AG09309 (cell line): Measurements from ENCODE around the gene LIN7B.

Experiments used
- DNase-seq: peaks from one replicate; pipeline ENCODE4 v3.0.0-alpha.2; 2010; ENCODE audit warnings: low read depth
- H3K4me3 ChIP-seq: 2 replicates; pipeline ENCODE4 v1.5.1; 2011; ENCODE audit warnings: mild to moderate bottlenecking, low read depth, low read length, moderate library complexity; ENCODE audit not compliant: control insufficient read depth
- CTCF ChIP-seq: IDR thresholded peaks from 2 replicates; pipeline ENCODE4 v1.5.1; 2011; ENCODE audit warnings: mild to moderate bottlenecking, low read depth, low read length, inconsistent platforms; ENCODE audit not compliant: insufficient read depth, control insufficient read depth; ENCODE audit errors: missing control alignments

Gene LIN7B

DNA sequence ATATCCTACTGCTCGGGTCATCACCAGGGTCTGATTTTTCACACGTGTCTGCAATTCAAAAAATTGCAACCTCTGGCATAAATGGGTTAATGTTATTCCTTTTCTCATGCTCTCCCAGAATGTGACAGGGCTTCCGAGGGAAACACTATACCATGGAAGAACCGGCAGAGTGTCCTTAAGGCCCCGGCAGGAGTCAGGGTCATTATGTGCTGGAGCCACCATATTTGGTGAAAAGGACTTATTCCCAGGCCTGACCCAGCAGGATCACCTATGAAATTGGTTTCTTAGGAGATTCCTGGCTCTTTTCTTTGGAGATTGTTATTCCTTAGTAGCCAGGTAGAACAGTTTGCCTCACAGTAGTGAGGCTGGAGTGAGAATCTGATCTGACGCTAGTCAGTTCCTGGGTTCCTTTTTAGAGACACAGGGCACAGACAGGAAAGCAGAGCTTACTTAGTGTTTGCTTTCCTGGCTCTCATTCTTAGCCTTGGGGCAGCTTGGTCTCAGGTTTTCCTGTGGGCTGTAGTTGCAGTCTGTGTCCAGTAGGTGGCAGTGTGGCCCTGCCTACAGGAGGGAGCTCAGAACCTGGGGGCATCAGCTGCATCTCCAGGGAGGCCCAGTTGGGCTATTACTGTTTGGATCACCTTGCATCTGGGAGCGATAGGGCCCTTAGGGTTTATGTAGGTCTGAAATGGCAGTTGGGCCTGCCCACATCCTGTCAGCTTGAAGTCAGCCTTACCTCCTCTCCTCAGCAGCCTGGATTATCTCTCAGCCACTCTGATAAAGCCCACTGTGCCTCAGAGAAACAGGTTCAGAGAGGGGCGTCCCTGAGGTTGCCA, 16.5 kb upstream of the LIN7B start:
- TF ChIP-seq CTCF, result peak; percentile 99
- H3K4me3 ChIP-seq, result no peak overlapping the region
- no peak for DNase-seq

DNA sequence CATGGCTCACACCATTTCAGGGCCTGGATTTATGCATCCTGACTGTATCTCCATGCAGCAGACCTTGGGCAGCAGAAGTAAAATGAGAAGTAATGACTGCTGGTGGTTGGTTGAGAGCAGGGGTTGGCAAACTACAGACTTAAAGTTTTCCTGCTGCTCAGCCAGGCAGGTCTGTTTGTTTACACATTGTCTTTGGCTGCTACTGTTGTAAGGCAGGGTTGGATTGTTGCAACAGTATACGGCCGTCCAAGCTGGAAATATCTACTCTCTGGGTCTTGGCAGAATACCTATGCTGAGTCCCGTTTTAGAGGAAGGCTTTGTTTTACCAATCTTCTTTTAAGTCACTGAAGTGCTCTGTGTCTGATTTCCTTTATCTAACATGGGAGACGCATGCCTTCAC, 15.4 kb upstream of the LIN7B start:
- no peak overlapping the region for H3K4me3 ChIP-seq
- no peak for TF ChIP-seq CTCF
- no peak for DNase-seq

DNA sequence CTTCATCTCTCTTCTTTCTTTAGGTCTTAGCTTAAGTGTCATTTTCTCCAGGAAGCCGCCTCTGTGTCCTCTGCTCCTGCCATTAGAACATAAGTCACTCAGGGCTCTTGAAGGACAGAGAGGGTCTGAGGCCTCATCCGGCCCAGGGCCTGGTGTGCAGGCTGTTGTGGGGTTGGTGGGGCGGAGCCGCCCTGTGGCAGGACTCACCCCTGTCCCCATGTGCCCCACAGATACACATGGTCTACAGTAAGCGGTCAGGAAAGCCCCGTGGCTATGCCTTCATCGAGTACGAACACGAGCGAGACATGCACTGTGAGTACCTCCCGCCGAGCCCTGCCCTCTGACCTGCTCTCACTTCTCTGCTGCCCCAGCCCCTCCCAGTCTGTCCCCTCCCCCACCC, 13.0 kb upstream of the LIN7B start:
- no peak overlapping the region for H3K4me3 ChIP-seq
- DNase-seq, result no peak
- TF ChIP-seq CTCF, result no peak

DNA sequence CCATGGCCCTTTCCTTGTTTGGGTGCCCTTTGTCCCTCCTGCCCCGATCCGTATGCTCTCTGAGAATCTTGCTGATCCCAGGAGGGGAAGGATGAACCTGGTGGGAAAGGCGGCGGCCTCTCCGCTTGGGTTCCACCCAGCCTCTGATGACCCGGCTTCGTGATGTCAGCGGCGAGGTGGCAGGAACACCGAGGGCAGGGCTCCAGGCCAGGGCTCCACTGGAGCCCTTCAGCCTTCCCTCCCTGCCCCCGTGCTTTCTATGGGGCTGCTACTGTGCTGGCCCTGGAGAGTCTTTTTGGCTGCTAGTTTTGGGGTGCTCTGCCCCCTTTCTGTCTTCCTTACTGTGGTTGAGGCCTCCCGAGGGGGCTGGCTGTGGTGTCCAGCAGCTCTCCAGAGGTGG, 11.9 kb upstream of the LIN7B start:
- TF ChIP-seq CTCF, result no peak
- no peak overlapping the region for H3K4me3 ChIP-seq
- DNase-seq, result no peak

DNA sequence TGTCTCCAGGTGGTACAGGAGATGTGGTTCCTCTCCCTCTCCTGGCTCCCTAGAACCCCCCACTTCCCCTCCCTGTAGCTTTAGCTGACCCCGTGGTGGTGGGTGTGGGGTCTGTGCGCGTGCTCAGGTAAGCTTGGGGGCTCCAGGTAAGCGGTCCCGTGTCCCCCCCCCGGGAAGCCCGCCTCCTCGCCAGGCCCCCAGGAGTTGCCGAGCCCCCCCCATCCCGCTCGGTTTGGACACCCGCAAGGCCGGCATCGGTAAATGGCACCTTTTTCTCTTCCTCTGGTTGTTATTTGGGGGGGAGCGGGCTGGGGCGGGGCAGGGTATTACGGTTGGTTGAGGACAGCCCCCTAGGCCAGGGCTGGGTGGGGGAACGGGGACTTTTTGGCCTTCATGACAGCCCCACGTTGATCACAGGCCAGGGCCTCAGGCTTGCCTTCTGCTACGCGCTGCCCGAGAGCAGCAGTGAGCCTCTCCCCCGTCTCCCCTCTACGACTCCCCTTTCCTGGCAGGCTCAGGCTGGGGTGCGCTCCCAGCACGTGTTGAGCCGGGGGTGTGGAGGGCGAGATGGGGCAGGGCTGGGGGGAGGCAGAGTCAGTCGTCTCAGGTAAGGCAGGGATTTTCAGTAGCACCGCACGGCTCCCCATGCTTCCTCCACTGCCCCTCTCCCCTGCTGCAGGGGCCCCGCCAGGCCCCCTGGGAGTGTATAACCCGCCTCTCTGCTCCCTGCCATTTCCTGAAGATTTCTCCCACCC, 10.7 kb upstream of the LIN7B start:
- DNase-seq, result no peak
- H3K4me3 ChIP-seq, result no peak overlapping the region
- no peak for TF ChIP-seq CTCF

GRCh38 chr19:49104229-49104864, 9.8 kb upstream of the LIN7B start:
- TF ChIP-seq CTCF, result no peak
- no peak overlapping the region for H3K4me3 ChIP-seq
- DNase-seq, result no peak
